Measurements from ENCODE around the gene LRRC45. TPM values are rescaled to one million over a fixed set of nuclear protein-coding genes. Genes with fewer than 3 reads are reported as not detected.

Gene LRRC45
- total and polyA plus RNA-seq, 8 donors: 8.3 to 171 (median 21.0) TPM

DNA sequence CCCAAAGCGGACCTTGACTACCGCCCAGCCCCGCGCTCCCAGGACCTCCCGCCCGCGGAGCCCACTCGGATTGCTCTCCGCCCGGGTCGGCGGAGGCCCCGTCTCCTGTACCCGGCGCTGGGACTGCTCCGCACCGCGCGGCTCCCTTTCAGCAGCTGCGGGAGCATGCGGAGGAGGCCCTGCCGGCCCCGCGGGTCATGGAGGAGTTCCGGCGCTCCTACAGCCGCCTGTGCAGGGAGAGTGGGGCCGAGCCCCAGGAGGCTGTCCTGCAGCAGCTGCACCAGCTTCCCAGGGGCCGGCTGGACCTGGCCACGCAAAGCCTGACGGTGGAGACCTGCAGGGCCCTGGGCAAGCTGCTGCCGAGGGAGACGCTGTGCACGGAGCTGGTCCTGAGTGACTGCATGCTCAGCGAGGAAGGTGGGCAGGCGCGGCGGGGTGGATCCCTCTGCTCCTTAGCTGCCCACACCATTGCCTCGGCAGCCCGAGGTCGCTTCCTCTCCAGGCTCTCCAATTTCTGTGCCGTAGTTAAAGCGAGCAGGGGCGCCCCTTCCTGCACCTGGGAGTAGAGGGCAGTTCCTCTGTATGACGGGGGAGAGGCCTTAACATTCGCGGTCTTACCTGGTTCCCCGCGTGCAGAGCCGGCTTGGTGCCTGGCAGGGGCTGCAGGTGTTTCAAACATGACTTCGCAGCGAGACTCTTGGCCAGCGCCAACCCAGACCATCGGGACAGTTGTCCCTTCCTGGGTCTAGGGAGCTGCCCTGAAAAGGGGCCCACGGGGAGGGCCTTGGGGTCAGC lies 539 bp downstream of the LRRC45 start:
- 2 to 7% (median 3%) methylated on average over 19 to 55 of the region's 55 CpGs for WGBS, 5 donors
- no peak for TF ChIP-seq POLR2A (IDR thresholded peaks at IDR 0.05)
- H3K27ac ChIP-seq: peak overlapping the region in 4 of 5 donors; percentile 56 to 86 (median 60)
- H3K4me3 ChIP-seq: peak overlapping the region; percentile 64 to 98 (median 88)
- H3K4me1 ChIP-seq: peaks cover 40 to 58% (median 57%) of the 10 kb centered on the region in 4 donors
- no peaks in the 10 kb centered on the region for H3K27me3 ChIP-seq
- H3K36me3 ChIP-seq: peaks cover 0 to 29% (median 15%) of the 10 kb centered on the region in 4 donors
- intact Hi-C loops (cut with DNase I; ENCODE audit: low total_unique reads): no loop called here
- no peak for DNase-seq
- H3K9me3 ChIP-seq: no peaks in the 10 kb centered on the region

DNA sequence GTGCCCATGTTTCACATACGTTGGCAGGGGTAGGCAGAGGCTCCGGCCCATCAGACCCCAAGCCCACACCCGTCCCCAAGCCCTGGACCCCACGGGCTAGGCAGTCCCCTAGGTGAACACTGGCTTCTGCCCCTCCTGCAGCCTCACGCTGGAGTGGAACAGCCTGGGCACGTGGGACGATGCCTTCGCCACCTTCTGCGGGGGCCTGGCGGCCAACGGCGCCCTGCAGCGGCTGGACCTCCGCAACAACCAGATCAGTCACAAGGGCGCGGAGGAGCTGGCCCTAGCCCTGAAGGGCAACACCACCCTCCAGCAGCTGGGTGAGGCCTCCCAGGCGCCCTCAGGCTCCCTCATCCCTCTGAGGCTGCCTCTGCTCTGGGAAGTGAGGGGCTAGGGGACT lies 1.8 kb downstream of the LRRC45 start:
- intact Hi-C loops (cut with DNase I; ENCODE audit: low total_unique reads): no loop called here
- no peaks in the 10 kb centered on the region for H3K27me3 ChIP-seq
- no peak for DNase-seq
- no peaks in the 10 kb centered on the region for H3K9me3 ChIP-seq
- TF ChIP-seq POLR2AphosphoS5 (IDR thresholded peaks at IDR 0.05) (no peak), EP300 (IDR thresholded peaks at IDR 0.05) (no peak), POLR2A (IDR thresholded peaks at IDR 0.05) (no peak)
- TF ChIP-seq, protein P1, sequence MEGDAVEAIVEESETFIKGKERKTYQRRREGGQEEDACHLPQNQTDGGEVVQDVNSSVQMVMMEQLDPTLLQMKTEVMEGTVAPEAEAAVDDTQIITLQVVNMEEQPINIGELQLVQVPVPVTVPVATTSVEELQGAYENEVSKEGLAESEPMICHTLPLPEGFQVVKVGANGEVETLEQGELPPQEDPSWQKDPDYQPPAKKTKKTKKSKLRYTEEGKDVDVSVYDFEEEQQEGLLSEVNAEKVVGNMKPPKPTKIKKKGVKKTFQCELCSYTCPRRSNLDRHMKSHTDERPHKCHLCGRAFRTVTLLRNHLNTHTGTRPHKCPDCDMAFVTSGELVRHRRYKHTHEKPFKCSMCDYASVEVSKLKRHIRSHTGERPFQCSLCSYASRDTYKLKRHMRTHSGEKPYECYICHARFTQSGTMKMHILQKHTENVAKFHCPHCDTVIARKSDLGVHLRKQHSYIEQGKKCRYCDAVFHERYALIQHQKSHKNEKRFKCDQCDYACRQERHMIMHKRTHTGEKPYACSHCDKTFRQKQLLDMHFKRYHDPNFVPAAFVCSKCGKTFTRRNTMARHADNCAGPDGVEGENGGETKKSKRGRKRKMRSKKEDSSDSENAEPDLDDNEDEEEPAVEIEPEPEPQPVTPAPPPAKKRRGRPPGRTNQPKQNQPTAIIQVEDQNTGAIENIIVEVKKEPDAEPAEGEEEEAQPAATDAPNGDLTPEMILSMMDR (IDR thresholded peaks at IDR 0.05): no peak
- H3K36me3 ChIP-seq: peaks cover 0 to 21% (median 10%) of the 10 kb centered on the region in 4 donors
- H3K4me1 ChIP-seq: peaks cover 29 to 50% (median 48%) of the 10 kb centered on the region in 4 donors
- H3K27ac ChIP-seq: no peak overlapping the region
- peak overlapping the region in 1 of 4 donors; percentile 98 for H3K4me3 ChIP-seq
- WGBS, 5 donors: 92 to 96% (median 95%) methylated on average over 15 to 17 of the region's 17 CpGs

DNA sequence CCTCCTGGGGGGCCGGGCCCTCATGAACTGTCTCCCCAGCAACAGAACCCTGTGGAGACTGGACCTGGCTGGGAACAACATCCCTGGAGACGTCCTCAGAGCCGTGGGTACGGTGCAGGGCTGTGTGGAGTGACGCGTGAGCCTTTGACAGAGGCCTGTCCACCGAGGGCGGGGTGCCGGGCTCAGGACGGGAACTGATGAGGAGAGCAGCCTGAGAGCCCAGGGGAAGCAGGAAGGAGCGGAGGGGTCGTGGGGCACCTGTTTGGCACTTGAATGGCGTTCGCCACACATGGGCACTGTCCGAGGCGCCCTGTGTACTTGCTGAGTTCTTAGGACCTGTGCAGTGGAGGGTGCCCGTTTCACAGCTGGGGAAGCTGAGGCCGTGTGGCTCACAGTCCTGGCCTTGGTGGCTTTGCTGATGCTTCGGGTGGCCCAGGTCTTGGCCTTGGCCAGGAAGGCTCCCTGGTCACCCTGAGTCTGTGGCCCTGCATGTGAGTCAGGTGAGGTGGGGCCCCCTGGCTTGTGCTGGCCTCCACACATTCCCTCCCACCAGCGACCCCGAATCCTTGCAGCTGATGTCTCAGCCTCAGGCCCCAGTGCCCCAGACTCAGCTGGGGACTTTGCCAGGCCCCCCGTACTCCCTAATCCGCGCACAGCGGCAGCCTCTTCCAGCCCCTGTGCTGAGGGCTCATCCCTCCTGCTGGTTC lies 2.4 kb downstream of the LRRC45 start:
- H3K36me3 ChIP-seq: peaks cover 0 to 21% (median 10%) of the 10 kb centered on the region in 4 donors
- peaks cover 32 to 50% (median 48%) of the 10 kb centered on the region in 4 donors for H3K4me1 ChIP-seq
- no peak overlapping the region for H3K4me3 ChIP-seq
- TF ChIP-seq POLR2AphosphoS5 (IDR thresholded peaks at IDR 0.05): no peak
- no peak for TF ChIP-seq POLR2A (IDR thresholded peaks at IDR 0.05)
- TF ChIP-seq, protein P1 (IDR thresholded peaks at IDR 0.05): no peak
- no peak for TF ChIP-seq EP300 (IDR thresholded peaks at IDR 0.05)
- no peak for DNase-seq
- 91 to 97% (median 95%) methylated on average over 18 to 25 of the region's 25 CpGs for WGBS, 5 donors
- no peaks in the 10 kb centered on the region for H3K27me3 ChIP-seq
- H3K27ac ChIP-seq: no peak overlapping the region
- intact Hi-C loops (cut with DNase I; ENCODE audit: low total_unique reads): no loop called here
- H3K9me3 ChIP-seq: no peaks in the 10 kb centered on the region

DNA sequence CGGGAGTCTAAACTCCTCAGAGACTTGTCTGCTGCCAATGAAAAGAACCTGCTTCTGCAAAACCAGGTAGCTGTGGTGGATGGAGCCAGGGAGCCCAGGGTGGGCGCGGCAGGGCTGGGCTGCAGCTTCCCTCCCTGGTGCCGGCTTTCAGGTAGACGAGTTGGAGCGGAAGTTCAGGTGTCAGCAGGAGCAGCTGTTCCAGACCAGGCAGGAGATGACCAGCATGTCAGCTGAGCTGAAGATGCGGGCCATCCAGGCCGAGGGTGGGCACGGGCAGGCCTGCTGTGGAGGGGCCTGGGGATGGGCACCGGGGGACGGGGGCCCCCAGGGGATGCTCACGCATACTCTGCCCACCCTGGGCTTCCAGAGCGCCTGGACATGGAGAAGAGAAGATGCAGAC lies 5.1 kb downstream of the LRRC45 start:
- TF ChIP-seq POLR2AphosphoS5 (IDR thresholded peaks at IDR 0.05): no peak
- DNase-seq: no peak
- Histone ChIP-seq H3K27me3 (peaks cover 0 to 14% (median 8%) of the 10 kb centered on the region in 3 donors), H3K36me3 (peaks cover 0 to 21% (median 10%) of the 10 kb centered on the region in 4 donors), H3K4me3 (no peak overlapping the region), H3K27ac (no peak overlapping the region), H3K9me3 (no peaks in the 10 kb centered on the region), H3K4me1 (peaks cover 27 to 48% (median 43%) of the 10 kb centered on the region in 4 donors)
- intact Hi-C loops (cut with DNase I; ENCODE audit: low total_unique reads): loop anchor here (2.0 kb wide), 1 partner anchor 127 kb away; no protein-coding TSS in a partner anchor
- 95 to 100% (median 97%) methylated on average over 8 to 13 of the region's 13 CpGs for WGBS, 5 donors

DNA sequence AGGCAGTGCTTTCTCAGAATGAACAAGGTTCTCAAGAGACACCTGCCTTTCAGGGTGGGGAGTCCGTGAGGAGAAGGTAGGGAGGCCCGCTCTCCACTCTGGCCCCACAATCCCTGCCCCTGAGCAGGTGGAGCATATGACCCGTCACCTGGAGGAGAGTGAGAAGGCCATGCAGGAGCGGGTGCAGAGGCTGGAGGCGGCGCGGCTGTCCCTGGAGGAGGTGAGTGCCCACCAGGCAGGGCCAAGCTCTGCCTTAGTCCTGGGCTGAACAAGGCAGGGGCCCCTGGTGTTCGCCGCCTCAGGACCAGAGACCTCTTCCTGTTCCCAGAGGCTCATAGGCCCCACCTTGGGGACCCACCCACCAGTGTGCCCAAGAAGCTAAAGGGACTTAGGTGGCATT lies 5.9 kb downstream of the LRRC45 start:
- no peaks in the 10 kb centered on the region for H3K9me3 ChIP-seq
- DNase-seq: no peak
- peaks cover 0 to 21% (median 10%) of the 10 kb centered on the region in 4 donors for H3K36me3 ChIP-seq
- no peak overlapping the region for H3K4me3 ChIP-seq
- TF ChIP-seq, protein P1 (IDR thresholded peaks at IDR 0.05): no peak
- no peak for TF ChIP-seq EP300 (IDR thresholded peaks at IDR 0.05)
- no peak for TF ChIP-seq POLR2AphosphoS5 (IDR thresholded peaks at IDR 0.05)
- no peak for TF ChIP-seq POLR2A (IDR thresholded peaks at IDR 0.05)
- 92 to 99% (median 98%) methylated on average over 7 to 9 of the region's 9 CpGs for WGBS, 5 donors
- H3K27ac ChIP-seq: no peak overlapping the region
- intact Hi-C loops (cut with DNase I; ENCODE audit: low total_unique reads): loop anchor here (2.0 kb wide), 1 partner anchor 126 kb away; no protein-coding TSS in a partner anchor
- peaks cover 22 to 40% (median 37%) of the 10 kb centered on the region in 4 donors for H3K4me1 ChIP-seq
- H3K27me3 ChIP-seq: peaks cover 0 to 14% (median 8%) of the 10 kb centered on the region in 3 donors

All from stomach (tissue), 9 donors.